GM21515 (cell line): ENCODE data around the gene NOC2L.

Experiments used
- ATAC-seq: cut with Tn5 transposase; IDR thresholded peaks from one replicate; pipeline ENCODE4 v1.9.1; 2021; ENCODE audit not compliant: unreplicated experiment

The NOC2L gene

GRCh38 chr1:975365-975764 is 16.3 kb upstream of the NOC2L start:
- ATAC-seq: no peak

DNA sequence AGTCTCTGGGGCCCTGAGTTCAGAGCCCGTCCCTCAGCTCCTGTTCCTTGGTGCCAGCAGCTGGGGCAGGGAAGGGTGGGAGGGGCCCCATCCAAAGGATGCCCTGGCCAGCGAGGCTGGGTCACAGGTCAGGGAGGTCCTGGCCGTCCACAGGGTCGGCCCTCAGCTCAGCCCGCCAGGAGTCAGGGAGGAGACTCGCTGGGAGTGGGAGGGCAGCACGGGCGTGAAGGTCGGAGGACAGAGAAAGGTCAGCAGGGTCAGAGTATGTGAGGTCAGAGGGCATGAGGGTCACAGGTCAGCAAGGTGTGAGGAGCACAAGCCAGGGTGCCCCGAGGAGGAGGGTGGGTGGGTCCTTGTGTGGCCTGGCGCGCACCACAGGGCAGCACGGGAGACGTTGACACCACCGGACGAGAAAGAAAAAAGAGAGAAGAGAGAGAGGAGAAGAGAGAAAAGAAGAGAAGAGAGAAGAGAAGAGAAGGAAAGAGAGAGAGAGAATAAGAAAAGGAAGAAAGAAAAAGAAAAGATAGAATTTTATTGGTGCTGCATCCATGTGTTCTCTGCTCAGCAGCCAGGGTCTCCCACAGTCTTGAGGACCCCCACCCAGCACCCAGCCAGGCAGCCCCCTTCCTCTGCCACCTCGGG is 15.8 kb upstream of the NOC2L start:
- no peak for ATAC-seq

- ATAC-seq: no peak
These were observed 15.2 kb upstream of the NOC2L start for GRCh38 chr1:974293-974640.

DNA sequence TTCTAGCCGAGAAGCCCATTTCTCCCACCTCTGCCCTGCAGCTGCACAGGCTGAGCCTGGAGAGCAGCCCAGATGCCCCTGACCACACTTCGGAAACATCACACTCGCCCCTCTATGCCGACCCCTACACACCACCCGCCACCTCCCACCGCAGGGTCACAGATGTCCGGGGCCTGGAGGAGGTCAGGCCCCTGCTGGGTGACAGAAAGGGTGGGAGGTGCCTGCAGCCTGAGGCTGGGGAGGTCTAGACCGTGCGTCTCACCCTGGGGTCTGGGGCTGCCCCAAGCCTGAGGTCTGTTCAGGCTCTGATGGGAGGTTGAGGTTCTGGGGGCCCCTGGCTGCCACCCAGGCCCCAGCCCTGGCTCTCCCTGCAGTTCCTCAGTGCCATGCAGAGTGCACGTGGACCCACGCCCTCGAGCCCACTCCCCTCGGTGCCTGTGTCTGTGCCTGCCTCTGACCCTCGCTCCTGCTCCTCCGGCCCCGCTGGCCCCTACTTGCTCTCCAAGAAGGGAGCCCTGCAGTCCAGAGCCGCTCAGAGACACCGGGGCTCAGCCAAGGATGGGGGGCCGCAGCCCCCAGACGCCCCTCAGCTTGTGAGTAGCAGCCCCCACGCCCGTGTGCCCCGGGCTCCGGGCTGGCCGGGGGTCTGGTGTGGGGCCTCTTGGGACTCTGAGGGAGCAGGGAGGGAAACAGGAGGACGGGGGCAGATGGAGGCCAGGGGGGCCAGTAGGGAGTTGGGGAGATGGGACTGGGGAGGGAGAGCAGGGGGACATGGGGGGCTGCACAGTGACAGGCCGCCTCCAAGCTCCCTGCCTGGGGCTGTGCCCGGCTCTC is 14.6 kb upstream of the NOC2L start:
- no peak for ATAC-seq

DNA sequence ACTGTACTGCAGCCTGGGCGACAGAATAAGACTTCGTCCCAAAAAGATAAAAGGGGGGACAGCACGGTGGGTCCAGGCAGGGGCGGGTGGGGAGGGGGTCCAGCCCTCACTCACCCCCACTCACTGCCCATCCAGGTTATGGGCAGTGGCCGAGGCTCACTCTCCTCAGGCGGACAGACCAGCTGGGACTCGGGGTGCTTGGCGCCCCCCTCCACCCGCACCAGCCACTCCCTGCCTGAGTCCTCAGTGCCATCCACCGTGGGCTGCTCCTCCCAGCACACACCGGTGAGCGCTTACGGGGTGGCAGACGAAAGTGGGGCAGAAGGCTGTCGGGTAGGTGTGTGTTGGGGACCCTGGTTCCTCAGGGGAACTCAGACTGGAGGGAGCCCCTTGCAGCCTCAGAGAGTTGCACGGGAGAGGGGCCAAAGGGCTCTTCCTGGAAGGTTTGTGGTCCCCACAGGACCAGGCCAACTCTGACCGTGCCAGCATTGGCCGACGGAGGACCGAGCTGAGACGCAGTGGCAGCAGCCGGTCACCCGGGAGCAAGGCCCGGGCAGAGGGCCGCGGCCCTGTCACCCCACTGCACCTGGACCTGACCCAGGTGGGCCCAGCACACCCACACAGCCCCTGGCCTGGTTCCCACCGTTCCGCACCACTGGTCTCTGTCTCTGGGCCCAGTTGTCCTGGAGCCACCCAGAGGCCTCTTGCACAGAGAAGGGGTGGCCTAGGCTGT is 13.8 kb upstream of the NOC2L start:
- no peak for ATAC-seq

DNA sequence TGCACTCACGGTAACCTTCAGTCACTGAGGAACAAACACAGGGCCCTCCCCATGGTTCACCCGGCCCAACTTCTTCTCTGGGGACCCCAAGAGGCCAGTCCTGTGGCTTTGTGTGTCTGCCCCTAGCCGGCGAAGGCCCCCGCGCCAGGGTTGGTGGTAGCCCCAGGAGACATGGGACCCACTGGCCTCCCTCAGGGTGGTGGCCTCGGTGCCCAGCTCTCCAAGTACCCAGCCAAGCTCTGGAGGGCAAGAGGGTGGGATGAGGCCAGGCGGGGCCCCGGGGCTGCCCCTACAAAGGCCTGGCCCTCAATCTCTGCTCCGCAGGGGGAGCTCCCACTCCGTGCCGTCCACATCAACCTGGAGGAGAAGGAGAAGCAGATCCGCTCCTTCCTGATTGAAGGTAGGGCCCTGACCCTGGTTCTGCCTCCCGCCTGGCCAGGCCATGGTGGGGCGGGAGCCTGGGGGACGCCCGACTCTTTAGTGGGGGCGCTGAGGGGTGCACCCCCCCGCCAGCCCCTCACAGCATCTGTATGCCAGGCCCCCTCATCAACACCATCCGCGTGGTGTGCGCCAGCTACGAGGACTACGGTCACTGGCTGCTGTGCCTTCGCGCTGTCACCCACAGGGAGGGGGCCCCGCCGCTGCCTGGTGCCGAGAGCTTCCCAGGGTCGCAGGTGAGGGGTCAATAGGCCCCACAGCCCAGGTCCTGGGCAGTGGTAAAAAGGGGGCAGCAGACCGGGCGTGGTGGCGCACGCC is 12.9 kb upstream of the NOC2L start:
- ATAC-seq: no peak

DNA sequence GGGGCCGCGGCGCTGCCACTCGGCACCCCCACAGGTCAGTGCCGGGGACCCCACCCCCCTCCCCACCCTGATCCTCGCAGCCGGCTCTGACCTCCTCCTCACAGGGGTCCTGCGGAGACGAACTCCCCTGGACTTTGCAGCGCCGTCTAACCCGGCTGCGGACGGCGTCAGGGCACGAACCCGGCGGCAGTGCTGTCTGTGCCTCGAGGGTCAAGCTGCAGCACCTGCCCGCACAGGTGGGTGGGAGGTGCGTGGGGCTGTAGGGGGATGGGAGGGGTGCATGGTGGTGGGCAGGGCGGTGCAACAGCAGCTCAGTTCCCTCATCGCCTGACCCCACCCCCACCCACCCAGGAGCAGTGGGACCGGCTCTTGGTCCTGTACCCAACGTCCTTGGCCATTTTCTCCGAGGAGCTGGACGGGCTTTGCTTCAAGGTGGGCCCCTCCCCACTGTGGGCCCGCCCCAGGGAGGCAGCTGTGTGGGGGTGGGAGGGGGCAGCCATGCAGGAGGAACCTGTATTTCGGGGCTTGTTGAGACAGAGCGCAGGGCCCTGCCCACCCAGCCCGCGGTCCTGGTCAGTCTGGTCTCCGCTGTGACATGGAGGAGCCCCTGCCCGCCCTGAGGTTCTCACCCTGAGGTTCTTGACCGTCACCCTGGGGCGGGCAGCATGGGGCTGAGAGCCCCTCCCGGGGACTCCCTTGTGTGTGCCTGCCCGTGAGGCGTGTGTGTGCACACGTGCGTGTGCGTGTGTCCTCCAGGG is 12.1 kb upstream of the NOC2L start:
- no peak for ATAC-seq

- no peak for ATAC-seq
These were observed 11.4 kb upstream of the NOC2L start for GRCh38 chr1:970242-970972.

GRCh38 chr1:969260-969855 is 10.3 kb upstream of the NOC2L start:
- ATAC-seq: no peak

GRCh38 chr1:967466-968343 is 8.6 kb upstream of the NOC2L start:
- ATAC-seq: no peak

GRCh38 chr1:966704-967300 is 7.7 kb upstream of the NOC2L start:
- peak; percentile 51 for ATAC-seq

- ATAC-seq: peak; percentile 22
These were observed 7.2 kb upstream of the NOC2L start, which contains the start of gene PLEKHN1 for GRCh38 chr1:966135-966703. TSS of gene PLEKHN1 (plus strand) at chr1:966482. CDS start at chr1:966532, 50 bp downstream.

DNA sequence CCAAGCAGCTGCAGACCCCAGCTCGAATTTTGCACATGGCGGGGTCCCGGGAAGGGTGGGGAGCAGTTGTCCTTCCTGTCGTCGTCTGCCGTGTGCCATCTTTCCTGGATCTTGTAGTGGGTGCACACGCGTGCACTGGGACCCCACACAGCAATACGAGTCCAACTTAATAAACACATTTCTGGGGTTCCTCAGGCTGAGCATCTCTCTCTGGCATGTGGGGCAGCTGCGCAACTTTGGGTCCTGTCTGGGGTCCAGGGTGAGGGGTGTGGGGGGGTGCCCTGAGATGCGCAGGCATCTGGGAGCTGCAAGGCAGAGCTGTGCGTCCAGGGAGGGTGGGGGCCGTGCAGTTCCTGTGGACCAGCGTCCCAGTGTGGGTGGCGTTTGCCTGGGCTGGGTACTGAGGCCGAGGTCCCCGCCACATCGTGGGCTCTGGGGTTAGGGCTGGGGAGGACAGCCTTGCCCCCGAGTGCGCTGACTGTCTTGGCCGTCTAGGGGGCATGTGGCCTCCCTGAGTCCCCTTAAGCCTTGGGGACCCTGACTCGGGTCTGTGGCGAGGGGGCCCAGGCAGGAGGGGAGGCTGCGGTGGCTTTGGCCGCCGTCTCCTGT is 6.6 kb upstream of the NOC2L start:
- no peak for ATAC-seq

DNA sequence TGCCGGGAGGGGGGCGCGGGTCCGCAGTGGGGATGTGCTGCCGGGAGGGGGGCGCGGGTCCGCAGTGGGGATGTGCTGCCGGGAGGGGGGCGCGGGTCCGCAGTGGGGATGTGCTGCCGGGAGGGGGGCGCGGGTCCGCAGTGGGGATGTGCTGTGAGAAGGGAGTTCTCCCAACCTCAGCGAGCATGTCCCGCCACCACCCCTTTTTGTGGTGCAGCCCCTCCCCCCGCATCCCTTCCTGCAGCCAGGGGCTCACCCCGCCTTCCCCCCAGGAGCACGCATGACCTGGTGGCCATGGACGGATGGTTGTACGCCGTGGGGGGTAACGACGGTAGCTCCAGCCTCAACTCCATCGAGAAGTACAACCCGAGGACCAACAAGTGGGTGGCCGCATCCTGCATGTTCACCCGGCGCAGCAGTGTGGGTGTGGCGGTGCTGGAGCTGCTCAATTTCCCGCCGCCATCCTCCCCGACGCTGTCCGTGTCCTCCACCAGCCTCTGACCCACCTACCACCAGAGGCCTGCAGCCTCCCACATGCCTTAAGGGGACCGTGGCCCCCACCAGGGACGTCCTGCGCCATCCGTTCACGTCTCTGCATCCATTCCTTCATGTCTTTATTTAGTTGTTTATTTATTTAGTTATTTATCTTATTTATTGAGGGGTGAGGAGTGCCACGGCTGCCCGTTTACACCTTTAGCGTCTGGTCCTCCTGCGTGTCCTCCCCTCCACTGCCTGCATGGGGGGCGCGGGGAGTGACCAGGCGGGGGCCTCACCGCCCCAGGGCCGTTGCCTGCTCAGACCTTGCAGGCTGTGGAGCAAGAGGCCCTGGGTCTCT is 5.9 kb upstream of the NOC2L start:
- ATAC-seq: no peak

DNA sequence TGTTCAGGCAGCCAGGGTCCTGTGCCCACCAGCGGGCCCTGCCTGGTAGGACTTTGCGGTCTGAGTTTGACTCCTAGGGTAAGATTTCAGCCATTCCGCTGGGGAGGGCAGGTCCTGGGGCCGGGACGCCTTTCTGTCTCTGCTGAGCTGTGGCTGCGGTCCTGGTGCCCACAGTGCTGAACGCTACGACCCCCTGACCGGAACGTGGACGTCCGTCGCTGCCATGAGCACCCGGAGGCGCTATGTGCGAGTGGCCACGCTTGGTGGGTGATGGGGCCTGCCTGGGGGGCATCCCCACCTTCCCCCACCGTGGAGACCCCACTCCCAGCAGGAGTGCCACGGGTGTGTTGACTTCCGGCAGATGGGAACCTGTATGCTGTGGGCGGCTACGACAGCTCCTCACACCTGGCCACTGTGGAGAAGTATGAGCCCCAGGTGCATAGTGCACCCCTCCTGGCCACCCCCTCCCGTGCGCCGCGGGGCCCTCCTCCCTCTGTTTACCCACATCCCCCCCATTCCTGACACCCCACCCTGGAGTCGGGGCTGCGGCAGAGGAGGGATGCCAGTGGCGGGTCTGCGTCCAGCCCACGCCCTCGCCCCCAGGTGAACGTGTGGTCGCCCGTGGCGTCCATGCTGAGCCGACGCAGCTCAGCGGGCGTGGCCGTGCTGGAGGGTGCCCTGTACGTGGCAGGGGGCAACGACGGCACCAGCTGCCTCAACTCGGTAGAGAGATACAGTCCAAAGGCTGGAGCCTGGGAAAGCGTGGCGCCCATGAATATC is 4.9 kb upstream of the NOC2L start:
- ATAC-seq: no peak

DNA sequence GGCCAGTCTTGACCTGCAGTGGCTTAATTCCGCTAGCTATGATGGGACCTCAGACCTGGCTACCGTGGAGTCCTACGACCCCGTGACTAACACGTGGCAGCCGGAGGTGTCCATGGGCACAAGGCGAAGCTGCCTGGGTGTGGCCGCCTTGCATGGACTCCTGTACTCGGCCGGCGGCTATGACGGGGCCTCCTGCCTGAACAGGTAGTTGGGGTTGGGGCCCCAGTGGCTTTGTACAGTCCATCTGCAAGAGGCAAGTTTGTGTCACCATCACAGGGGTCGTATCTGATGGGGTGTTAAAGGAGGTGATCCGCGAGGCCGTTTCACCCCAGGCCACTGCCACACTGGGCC is 4.2 kb upstream of the NOC2L start:
- ATAC-seq: no peak
